ENCODE data around the gene KIAA1671. TPM values are rescaled to one million over a fixed set of nuclear protein-coding genes. Genes with fewer than 3 reads are reported as not detected.

The KIAA1671 gene
- total RNA-seq, 3 donors from 2014 or later, result 71.3 to 131 (median 88.9) TPM

- TF ChIP-seq, protein P1, sequence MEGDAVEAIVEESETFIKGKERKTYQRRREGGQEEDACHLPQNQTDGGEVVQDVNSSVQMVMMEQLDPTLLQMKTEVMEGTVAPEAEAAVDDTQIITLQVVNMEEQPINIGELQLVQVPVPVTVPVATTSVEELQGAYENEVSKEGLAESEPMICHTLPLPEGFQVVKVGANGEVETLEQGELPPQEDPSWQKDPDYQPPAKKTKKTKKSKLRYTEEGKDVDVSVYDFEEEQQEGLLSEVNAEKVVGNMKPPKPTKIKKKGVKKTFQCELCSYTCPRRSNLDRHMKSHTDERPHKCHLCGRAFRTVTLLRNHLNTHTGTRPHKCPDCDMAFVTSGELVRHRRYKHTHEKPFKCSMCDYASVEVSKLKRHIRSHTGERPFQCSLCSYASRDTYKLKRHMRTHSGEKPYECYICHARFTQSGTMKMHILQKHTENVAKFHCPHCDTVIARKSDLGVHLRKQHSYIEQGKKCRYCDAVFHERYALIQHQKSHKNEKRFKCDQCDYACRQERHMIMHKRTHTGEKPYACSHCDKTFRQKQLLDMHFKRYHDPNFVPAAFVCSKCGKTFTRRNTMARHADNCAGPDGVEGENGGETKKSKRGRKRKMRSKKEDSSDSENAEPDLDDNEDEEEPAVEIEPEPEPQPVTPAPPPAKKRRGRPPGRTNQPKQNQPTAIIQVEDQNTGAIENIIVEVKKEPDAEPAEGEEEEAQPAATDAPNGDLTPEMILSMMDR (IDR thresholded peaks at IDR 0.05), result no peak
- H3K9me3 ChIP-seq, result no peaks in the 10 kb centered on the region
- ATAC-seq (peak; percentile 30), DNase-seq (no peak)
- H3K4me3 ChIP-seq, result no peak overlapping the region
- intact Hi-C loops (cut with DNase I, micrococcal nuclease), result no loop called here
- H3K4me1 ChIP-seq (ENCODE audit: low read depth), result peaks cover 53% of the 10 kb centered on the region
- no peaks in the 10 kb centered on the region for H3K36me3 ChIP-seq (ENCODE audit: low read depth)
Observed at GRCh38 chr22:24969560-24970301, 17.2 kb downstream of the KIAA1671 start.

DNA sequence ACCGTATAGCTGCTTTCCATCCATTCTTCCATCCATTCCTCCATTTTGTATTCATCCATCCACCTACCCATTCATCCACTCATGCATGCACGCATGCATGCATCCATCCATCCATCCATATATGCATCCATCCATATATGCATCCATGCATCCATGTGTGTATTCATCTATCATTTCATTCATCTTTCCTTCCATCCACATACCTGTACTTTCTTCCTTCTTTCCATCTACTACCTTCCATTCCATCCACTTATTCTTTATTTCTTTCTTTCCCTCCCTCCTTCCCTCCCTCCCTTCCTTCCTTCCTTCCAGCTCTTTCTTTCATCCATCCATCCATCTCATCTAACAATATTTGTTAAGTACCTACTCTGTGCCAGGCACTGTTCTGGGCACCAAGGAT, 19.9 kb downstream of the KIAA1671 start:
- DNase-seq, result no peak

DNA sequence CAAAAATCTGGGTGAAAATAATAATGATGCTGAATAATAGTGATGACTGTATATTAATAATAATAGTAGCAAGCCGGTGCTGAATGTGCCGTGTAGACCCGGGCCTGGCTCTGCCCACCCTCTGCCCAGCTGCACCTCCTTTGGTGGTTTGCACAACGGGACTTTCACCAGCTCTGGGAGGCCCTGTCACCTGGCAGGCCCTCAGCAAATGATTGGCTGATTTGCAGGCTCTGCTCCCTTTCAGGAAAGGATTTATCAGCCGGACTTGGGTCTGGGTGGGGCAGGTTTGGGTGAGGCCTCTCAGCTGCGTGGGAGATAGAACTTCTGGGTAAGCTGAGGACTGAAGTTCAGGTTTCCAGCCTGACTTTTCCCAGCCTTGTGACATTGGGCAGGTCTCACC, 21.4 kb downstream of the KIAA1671 start:
- TF ChIP-seq, protein P1 (IDR thresholded peaks at IDR 0.05), result no peak
- no peak overlapping the region for H3K4me3 ChIP-seq
- intact Hi-C loops (cut with DNase I, micrococcal nuclease), result no loop called here
- no peaks in the 10 kb centered on the region for H3K9me3 ChIP-seq
- ATAC-seq (peak; percentile 86), DNase-seq (peak; percentile 84 to 86 (median 86))
- H3K36me3 ChIP-seq (ENCODE audit: low read depth), result no peaks in the 10 kb centered on the region
- H3K4me1 ChIP-seq (ENCODE audit: low read depth), result peaks cover 53% of the 10 kb centered on the region

More for the DNA sequence above, 19.9 kb downstream of the KIAA1671 start:
- Histone ChIP-seq H3K36me3 (ENCODE audit: low read depth) (no peaks in the 10 kb centered on the region), H3K4me3 (no peak overlapping the region), H3K4me1 (ENCODE audit: low read depth) (peaks cover 54% of the 10 kb centered on the region), H3K9me3 (no peaks in the 10 kb centered on the region)
- TF ChIP-seq, protein P1 (IDR thresholded peaks at IDR 0.05), result no peak
- no peak for ATAC-seq
- intact Hi-C loops (cut with DNase I, micrococcal nuclease), result no loop called here

- intact Hi-C loops (cut with DNase I, micrococcal nuclease), result no loop called here
- H3K4me1 ChIP-seq (ENCODE audit: low read depth), result peaks cover 48% of the 10 kb centered on the region
- H3K36me3 ChIP-seq (ENCODE audit: low read depth), result no peaks in the 10 kb centered on the region
- no peak for ATAC-seq
- TF ChIP-seq, protein P1 (IDR thresholded peaks at IDR 0.05), result no peak
- DNase-seq, result no peak
- no peaks in the 10 kb centered on the region for H3K9me3 ChIP-seq
- no peak overlapping the region for H3K4me3 ChIP-seq
Observed at GRCh38 chr22:24975125-24975640, 22.7 kb downstream of the KIAA1671 start.

GRCh38 chr22:24975813-24976341, 23.4 kb downstream of the KIAA1671 start:
- Histone ChIP-seq H3K4me1 (ENCODE audit: low read depth) (peaks cover 48% of the 10 kb centered on the region), H3K36me3 (ENCODE audit: low read depth) (no peaks in the 10 kb centered on the region), H3K4me3 (no peak overlapping the region), H3K9me3 (no peaks in the 10 kb centered on the region)
- intact Hi-C loops (cut with DNase I, micrococcal nuclease), result no loop called here
- ATAC-seq (no peak), DNase-seq (peak in 1 of 3 donors; percentile 71)
- TF ChIP-seq, protein P1 (IDR thresholded peaks at IDR 0.05), result no peak
